Measurements from ENCODE around the gene GET4. TPM values are rescaled to one million over a fixed set of nuclear protein-coding genes. Genes with fewer than 3 reads are reported as not detected.

The GET4 gene
- total and polyA plus RNA-seq, 2 of the 4 experiments (the other 2 are of a cell fraction), result 11.3 to 30.9 TPM

GRCh38 chr7:877312-878232, 1.2 kb downstream of the GET4 start:
- Histone ChIP-seq H2BK15ac (ENCODE audit: low read depth, low read length) (no peak overlapping the region), H3K4ac (ENCODE audit: low read depth, low read length) (no peak overlapping the region; the same call in 1 of the 2 replicates), H2AFZ (replicated peaks; ENCODE audit: low read length, poor library complexity) (peak overlapping the region; percentile 89), H4K8ac (ENCODE audit: low read depth in 2 of 2, low read length in 2 of 2) (peak overlapping the region in 1 of 2 experiments; percentile 66; a peak in 2 of 4 replicates), H4K20me1 (ENCODE audit: insufficient read depth, low read length) (peaks cover 31% of the 10 kb centered on the region), H3K9me3 (ENCODE audit: control insufficient read depth, insufficient read depth, low read length) (no peaks in the 10 kb centered on the region), H4K91ac (ENCODE audit: insufficient read depth, low read depth, low read length) (no peak overlapping the region), H3K18ac (ENCODE audit: low read depth, low read length) (no peak overlapping the region), H3K27ac (ENCODE audit: insufficient read depth, low read length) (peak overlapping the region; percentile 84), H3K14ac (replicated peaks; ENCODE audit: low read depth, low read length) (no peak overlapping the region; the same call in 1 of the 2 replicates), H3K4me3 (ENCODE audit: insufficient read depth, low read depth, low read length) (peak overlapping the region; percentile 93), H2BK120ac (ENCODE audit: low read depth, low read length) (no peak overlapping the region), H2AK9ac (replicated peaks; ENCODE audit: low read depth, low read length, poor library complexity) (peak overlapping the region; percentile 88), H3K36me3 (ENCODE audit: control insufficient read depth, insufficient read depth, low read length) (peaks cover 17% of the 10 kb centered on the region), H3K9me1 (ENCODE audit: insufficient read depth, low read length) (peaks cover 9% of the 10 kb centered on the region), H3K27me3 (ENCODE audit: control insufficient read depth, insufficient read depth, low read length) (no peaks in the 10 kb centered on the region), H3K56ac (ENCODE audit: extremely low read depth, insufficient read depth, low read length) (no peak overlapping the region), H3K9ac (ENCODE audit: low read depth, low read length) (peak overlapping the region; percentile 93), H3K4me2 (ENCODE audit: low read depth, low read length) (peak overlapping the region; percentile 88), H2BK5ac (ENCODE audit: low read depth, low read length, poor library complexity, severe bottlenecking) (no peak overlapping the region), H3K4me1 (ENCODE audit: control insufficient read depth, insufficient read depth, low read length) (peaks cover 5% of the 10 kb centered on the region), H3K23ac (ENCODE audit: low read depth, low read length) (peak overlapping the region; percentile 27; the same call in 1 of the 2 replicates), H2BK20ac (ENCODE audit: low read depth, low read length) (no peak overlapping the region), H3K79me1 (ENCODE audit: low read depth in 1 of 2, low read length in 2 of 2) (peaks cover 4 to 60% of the 10 kb centered on the region in 2 experiments), H4K5ac (ENCODE audit: low read depth, low read length) (no peak overlapping the region), H2AK5ac (ENCODE audit: low read depth, low read length) (peak overlapping the region; percentile 62)
- dilution Hi-C loops (cut with HindIII; ENCODE audit: low sequenced_read_pairs, unreplicated experiment), result no loop called here
- WGBS, 2 experiments (ENCODE audit: extremely low coverage in 2 of 2, insufficient read length in 1 of 2), result 44% methylated on average over 19 of the region's 47 CpGs; no CpG with 5 or more reads in 1 of the 2 experiments
- no TSS peak for BruUV-seq (replicated peaks)
- CTCF ChIA-PET, result no interaction called here
- intact Hi-C loops (cut with micrococcal nuclease), result loop anchor here (10.0 kb wide), 1 partner anchor 363 kb away; the partner anchor contains the start of gene PDGFA
- DNase-seq (no peak), ATAC-seq (ENCODE audit: low read depth) (no peak)
- POLR2A ChIA-PET (ENCODE audit: unreplicated experiment), result no interaction called here
- in situ Hi-C loops (cut with MboI; ENCODE audit: low sequenced_read_pairs), result loop anchor here (10.0 kb wide), 1 partner anchor 343 kb away; no protein-coding TSS in a partner anchor
- TF ChIP-seq USF2 (IDR thresholded peaks at IDR 0.05; ENCODE audit: low read depth, low read length), result no peak
- no peak for TF ChIP-seq CEBPB (IDR thresholded peaks at IDR 0.05; ENCODE audit: low read depth, low read length)
- TF ChIP-seq FOS (IDR thresholded peaks at IDR 0.05; ENCODE audit: low read depth, low read length), result no peak
- TF ChIP-seq SMC3 (IDR thresholded peaks at IDR 0.05; ENCODE audit: low read depth, low read length), result no peak
- TF ChIP-seq CHD1 (IDR thresholded peaks at IDR 0.05; ENCODE audit: low read depth, low read length), result no peak
- no peak for TF ChIP-seq CTCF (conservative IDR thresholded peaks at IDR 0.05; ENCODE audit: low read depth, low read length)
- TF ChIP-seq MAZ (IDR thresholded peaks at IDR 0.05; ENCODE audit: borderline replicate concordance, low read depth, low read length), result no peak
- TF ChIP-seq BHLHE40 (IDR thresholded peaks at IDR 0.05; ENCODE audit: low read depth, low read length), result no peak
- no peak for TF ChIP-seq RAD21 (IDR thresholded peaks at IDR 0.05; ENCODE audit: low read length)
- no peak for TF ChIP-seq ELK1 (IDR thresholded peaks at IDR 0.05; ENCODE audit: borderline replicate concordance, low read depth, low read length)
- no peak for TF ChIP-seq NFE2L2 (IDR thresholded peaks at IDR 0.05; ENCODE audit: low read depth, low read length)
- TF ChIP-seq MAFK (IDR thresholded peaks at IDR 0.05; ENCODE audit: low read depth, low read length), result no peak
- TF ChIP-seq RFX5 (IDR thresholded peaks at IDR 0.05; ENCODE audit: low read depth, low read length), result no peak

All from IMR-90 (cell line).